ENCODE results near the gene SLC37A3. TPM values are rescaled to one million over a fixed set of nuclear protein-coding genes. Genes with fewer than 3 reads are reported as not detected.
A peak's percentile ranks its signal among the peaks of the same experiment; 100 is the strongest.
"Not testable (repeated sequence)": the region's sequence is repeated elsewhere in the genome, so short reads cannot be mapped to it uniquely, and the experiment has no call there.

The SLC37A3 gene
- total RNA-seq, 2 experiments from 2014 or later = 47.5 to 55.5 TPM

- no peak for DNase-seq
- H3K36me3 Mint-ChIP-seq (ENCODE audit: low read depth) = peaks cover 4% of the 10 kb centered on the region
- H3K27ac Mint-ChIP-seq = no peak overlapping the region
- ATAC-seq = no peak
- no peaks in the 10 kb centered on the region for H3K9me3 Mint-ChIP-seq (ENCODE audit: low read depth)
- no peaks in the 10 kb centered on the region for H3K27me3 Mint-ChIP-seq
- intact Hi-C loops (cut with DNase I, micrococcal nuclease) = no loop called here
- POLR2A ChIA-PET = no interaction called here
- H3K4me3 Mint-ChIP-seq = no peak overlapping the region
- peaks cover 2% of the 10 kb centered on the region for H3K4me1 Mint-ChIP-seq
- CTCF ChIA-PET = interaction anchor here (0.6 kb wide), 1 partner anchor 28 kb away, joined by 3 read pairs; no protein-coding TSS in a partner anchor
Observed at GRCh38 chr7:140421521-140421920, 23.2 kb upstream of the SLC37A3 start.

GRCh38 chr7:140418653-140419052 lies 20.3 kb upstream of the SLC37A3 start:
- H3K9me3 Mint-ChIP-seq (ENCODE audit: low read depth) = no peaks in the 10 kb centered on the region
- no peak overlapping the region for H3K27ac Mint-ChIP-seq
- no peaks in the 10 kb centered on the region for H3K27me3 Mint-ChIP-seq
- H3K4me1 Mint-ChIP-seq = peaks cover 2% of the 10 kb centered on the region
- ChIA-PET CTCF (interaction anchor here (0.9 to 1.3 kb wide), 2 partner anchors 22 to 31 kb away, joined by 3 to 5 read pairs; no protein-coding TSS in a partner anchor), POLR2A (no interaction called here)
- intact Hi-C loops (cut with DNase I, micrococcal nuclease) = no loop called here
- H3K36me3 Mint-ChIP-seq (ENCODE audit: low read depth) = peaks cover 10% of the 10 kb centered on the region
- no peak overlapping the region for H3K4me3 Mint-ChIP-seq
- ATAC-seq (no peak), DNase-seq (no peak)

GRCh38 chr7:140418156-140418472 lies 19.8 kb upstream of the SLC37A3 start:
- H3K9me3 Mint-ChIP-seq (ENCODE audit: low read depth); H3K4me3 Mint-ChIP-seq; H3K27ac Mint-ChIP-seq; ATAC-seq; DNase-seq; H3K4me1 Mint-ChIP-seq; intact Hi-C loops (cut with DNase I, micrococcal nuclease); H3K36me3 Mint-ChIP-seq (ENCODE audit: low read depth); H3K27me3 Mint-ChIP-seq: not testable (repeated sequence)
- ChIA-PET CTCF (interaction anchor here (0.9 to 1.3 kb wide), 3 partner anchors 22 to 32 kb away, joined by 3 to 5 read pairs (median 4); no protein-coding TSS in a partner anchor), POLR2A (interaction anchor here (0.6 kb wide), 1 partner anchor 130 kb away, joined by 8 read pairs; no protein-coding TSS in a partner anchor)

DNA sequence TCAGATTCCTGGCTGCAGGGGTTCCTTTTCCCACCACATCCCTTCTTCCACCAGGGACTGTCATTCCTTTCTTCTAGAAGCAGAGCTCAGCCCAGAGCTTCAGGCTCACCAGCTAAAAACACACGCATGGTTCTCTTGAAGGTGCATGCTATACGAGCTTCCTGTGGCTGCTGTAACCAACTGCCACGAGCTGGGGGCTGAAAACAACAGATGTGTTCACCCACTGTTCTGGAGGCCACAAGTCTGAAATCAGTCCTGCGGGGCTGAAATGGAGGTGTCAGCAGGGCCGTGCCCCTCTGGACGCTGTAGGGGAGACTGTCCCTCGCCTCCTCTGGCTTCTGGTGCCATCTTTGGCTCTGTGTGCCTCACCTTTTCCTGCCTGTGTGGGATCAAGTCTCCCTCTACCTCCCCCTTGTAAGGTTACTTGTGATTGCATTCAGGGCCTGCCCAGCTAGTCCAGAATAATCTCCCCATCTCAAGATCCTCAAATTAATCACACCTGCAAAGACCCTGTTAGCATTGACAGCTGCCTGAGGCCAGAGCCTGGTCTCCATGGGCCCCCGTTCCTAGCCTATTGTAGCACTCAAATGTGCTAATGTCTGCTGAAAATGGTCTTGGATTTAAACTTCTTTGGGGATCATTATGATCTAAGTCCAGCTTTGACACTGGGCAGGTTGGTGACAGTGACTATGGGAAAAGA lies 19.3 kb upstream of the SLC37A3 start:
- intact Hi-C loops (cut with DNase I, micrococcal nuclease) = no loop called here
- Mint-ChIP-seq H3K27ac (no peak overlapping the region), H3K4me3 (no peak overlapping the region), H3K36me3 (ENCODE audit: low read depth) (peaks cover 12% of the 10 kb centered on the region), H3K9me3 (ENCODE audit: low read depth) (no peaks in the 10 kb centered on the region), H3K4me1 (peaks cover 2% of the 10 kb centered on the region), H3K27me3 (no peaks in the 10 kb centered on the region)
- DNase-seq (no peak), ATAC-seq (no peak)
- ChIA-PET CTCF (interaction anchor here (0.6 to 1.3 kb wide), 4 partner anchors 23 to 106 kb away, joined by 3 to 5 read pairs (median 4); no protein-coding TSS in a partner anchor), POLR2A (interaction anchor here (0.6 kb wide), 2 partner anchors 131 to 430 kb away, joined by 3 to 8 read pairs; no protein-coding TSS in a partner anchor)

- intact Hi-C loops (cut with DNase I, micrococcal nuclease) = no loop called here
- Mint-ChIP-seq H3K27me3 (no peaks in the 10 kb centered on the region), H3K4me1 (peaks cover 2% of the 10 kb centered on the region), H3K9me3 (ENCODE audit: low read depth) (no peaks in the 10 kb centered on the region), H3K36me3 (ENCODE audit: low read depth) (peaks cover 13% of the 10 kb centered on the region), H3K27ac (no peak overlapping the region), H3K4me3 (no peak overlapping the region)
- no peak for ATAC-seq
- ChIA-PET POLR2A (interaction anchor here (0.6 to 0.7 kb wide), 2 partner anchors 39 to 281 kb away, joined by 3 to 11 read pairs; no protein-coding TSS in a partner anchor), CTCF (interaction anchor here (1.0 kb wide), 1 partner anchor 8 kb away, joined by 4 read pairs; no protein-coding TSS in a partner anchor)
- no peak for DNase-seq
Observed at GRCh38 chr7:140416560-140416959, 18.2 kb upstream of the SLC37A3 start.

DNA sequence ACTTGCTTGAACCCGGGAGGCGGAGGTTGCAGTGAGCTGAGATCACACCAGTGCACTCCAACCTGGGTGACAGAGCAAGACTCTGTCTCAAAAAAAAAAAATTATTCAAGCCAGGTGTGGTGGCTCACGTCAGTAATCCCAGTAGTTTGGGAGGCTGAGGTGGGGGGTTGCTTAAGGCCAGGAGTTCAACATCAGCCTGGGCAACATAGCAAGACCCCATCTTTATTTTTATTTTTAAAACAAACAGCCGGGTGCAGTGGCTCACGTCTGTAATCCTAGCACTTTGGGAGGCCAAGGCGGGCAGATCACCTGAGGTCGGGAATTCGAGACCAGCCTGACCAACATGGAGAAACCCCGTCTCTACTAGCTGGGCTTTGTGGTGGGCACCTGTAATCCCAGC lies 17.5 kb upstream of the SLC37A3 start:
- H3K27me3 Mint-ChIP-seq; H3K4me1 Mint-ChIP-seq; ATAC-seq; POLR2A ChIA-PET; H3K9me3 Mint-ChIP-seq (ENCODE audit: low read depth); H3K27ac Mint-ChIP-seq; H3K4me3 Mint-ChIP-seq; intact Hi-C loops (cut with DNase I, micrococcal nuclease); DNase-seq: not testable (repeated sequence)
- CTCF ChIA-PET = interaction anchor here (0.6 to 1.0 kb wide), 2 partner anchors 9 to 60 kb away, joined by 3 to 4 read pairs; no protein-coding TSS in a partner anchor
- peaks cover 16% of the 10 kb centered on the region for H3K36me3 Mint-ChIP-seq (ENCODE audit: low read depth)

DNA sequence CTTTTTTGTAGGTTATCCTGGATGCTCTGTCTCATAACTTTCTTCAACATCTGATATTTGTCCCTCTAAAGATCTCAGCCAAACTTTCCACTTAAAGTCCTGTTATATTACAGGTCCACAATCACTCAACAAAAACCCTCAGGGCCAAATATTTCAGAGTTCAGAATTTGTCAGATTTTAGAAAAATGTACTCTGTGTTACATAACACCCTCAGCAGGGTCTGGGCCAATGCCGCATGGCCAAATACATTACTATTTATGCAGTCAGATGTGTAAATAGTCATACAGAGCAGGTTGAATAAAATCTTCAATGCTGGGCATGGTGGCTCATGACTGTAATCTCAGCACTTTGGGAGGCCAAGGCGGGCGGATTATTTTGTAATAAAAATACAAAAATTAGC lies 17.0 kb upstream of the SLC37A3 start:
- H3K27ac Mint-ChIP-seq = no peak overlapping the region
- H3K4me3 Mint-ChIP-seq = no peak overlapping the region
- no peak for DNase-seq
- no peak for ATAC-seq
- peaks cover 2% of the 10 kb centered on the region for H3K4me1 Mint-ChIP-seq
- ChIA-PET POLR2A (no interaction called here), CTCF (no interaction called here)
- intact Hi-C loops (cut with DNase I, micrococcal nuclease) = no loop called here
- H3K27me3 Mint-ChIP-seq = no peaks in the 10 kb centered on the region
- H3K9me3 Mint-ChIP-seq (ENCODE audit: low read depth) = no peaks in the 10 kb centered on the region
- peaks cover 17% of the 10 kb centered on the region for H3K36me3 Mint-ChIP-seq (ENCODE audit: low read depth)

GRCh38 chr7:140404565-140405065 lies 6.3 kb upstream of the SLC37A3 start:
- H3K36me3 Mint-ChIP-seq (ENCODE audit: low read depth) = peaks cover 9% of the 10 kb centered on the region
- no peak for ATAC-seq
- H3K4me1 Mint-ChIP-seq = peaks cover 35% of the 10 kb centered on the region
- peak overlapping the region; percentile 97 for H3K27ac Mint-ChIP-seq
- peak overlapping the region; percentile 90 for H3K4me3 Mint-ChIP-seq
- ChIA-PET CTCF (interaction anchor here (1.1 kb wide), 1 partner anchor 29 kb away, joined by 3 read pairs; no protein-coding TSS in a partner anchor), POLR2A (interaction anchor here (2.7 kb wide), 1 partner anchor 28 kb away, joined by 19 read pairs; no protein-coding TSS in a partner anchor)
- H3K9me3 Mint-ChIP-seq (ENCODE audit: low read depth) = no peaks in the 10 kb centered on the region
- DNase-seq = no peak
- H3K27me3 Mint-ChIP-seq = no peaks in the 10 kb centered on the region
- intact Hi-C loops (cut with DNase I, micrococcal nuclease) = loop anchor here (5.0 to 10.0 kb wide), 4 partner anchors 33 to 520 kb away; partner anchors contain the start of genes BRAF (in 1 of the 2) and MKRN1 (in 1 of the 2)

DNA sequence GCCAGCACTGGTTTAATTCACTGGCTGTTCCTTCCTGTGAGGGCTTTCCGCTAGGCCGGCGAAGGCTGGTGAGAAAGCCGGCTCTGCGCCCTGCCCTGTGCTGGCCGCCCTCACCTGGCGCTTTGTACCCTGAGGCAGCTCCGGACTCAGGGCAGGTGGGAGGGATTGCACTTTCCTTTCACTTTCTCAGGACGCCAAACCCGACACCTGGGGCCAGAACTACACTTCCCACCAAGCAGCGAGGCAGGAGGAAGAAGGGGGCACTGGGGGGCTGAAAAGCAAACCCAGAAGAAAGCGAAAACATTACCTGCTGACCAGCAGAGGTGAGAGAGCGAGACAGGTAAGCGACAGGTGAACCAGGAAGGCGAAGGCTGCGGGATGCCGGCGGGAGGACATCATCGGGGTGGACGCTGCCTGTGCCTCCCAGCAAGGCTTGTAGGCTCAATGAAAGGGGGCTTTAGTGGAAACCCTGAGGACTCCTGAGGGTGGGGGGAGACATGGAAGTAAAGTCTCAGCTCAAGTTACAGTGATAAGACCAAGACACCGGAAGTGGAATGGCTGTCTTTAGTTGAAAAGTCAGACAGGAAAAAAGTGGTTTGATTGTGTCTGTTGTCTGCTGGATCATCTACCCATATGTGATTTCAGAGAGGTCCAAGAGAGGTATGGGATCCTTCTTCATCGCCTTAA lies 5.7 kb upstream of the SLC37A3 start, which contains the start of gene RAB19:
Gene RAB19, plus strand, starts transcription at position 181 of the 687 bp plus-strand sequence. CDS start 3,589 bp downstream, outside the sequence.
- Mint-ChIP-seq H3K4me3 (peak within 1 kb of the TSS; percentile 90), H3K27me3 (no peaks in the 10 kb centered on the region), H3K27ac (peak within 1 kb of the TSS; percentile 97), H3K4me1 (peaks cover 35% of the 10 kb centered on the region), H3K9me3 (ENCODE audit: low read depth) (no peaks in the 10 kb centered on the region), H3K36me3 (ENCODE audit: low read depth) (peaks cover 9% of the 10 kb centered on the region)
- CTCF ChIA-PET = no interaction called here
- POLR2A ChIA-PET = interaction anchor here (0.6 to 2.7 kb wide), 2 partner anchors 28 to 43 kb away, joined by 3 to 19 read pairs; no protein-coding TSS in a partner anchor
- peak; percentile 77 for ATAC-seq
- DNase-seq = peak; percentile 63
- intact Hi-C loops (cut with DNase I, micrococcal nuclease) = loop anchor here (5.0 to 10.0 kb wide), 4 partner anchors 33 to 521 kb away; partner anchors contain the start of genes BRAF (in 1 of the 2) and MKRN1 (in 1 of the 2)

DNA sequence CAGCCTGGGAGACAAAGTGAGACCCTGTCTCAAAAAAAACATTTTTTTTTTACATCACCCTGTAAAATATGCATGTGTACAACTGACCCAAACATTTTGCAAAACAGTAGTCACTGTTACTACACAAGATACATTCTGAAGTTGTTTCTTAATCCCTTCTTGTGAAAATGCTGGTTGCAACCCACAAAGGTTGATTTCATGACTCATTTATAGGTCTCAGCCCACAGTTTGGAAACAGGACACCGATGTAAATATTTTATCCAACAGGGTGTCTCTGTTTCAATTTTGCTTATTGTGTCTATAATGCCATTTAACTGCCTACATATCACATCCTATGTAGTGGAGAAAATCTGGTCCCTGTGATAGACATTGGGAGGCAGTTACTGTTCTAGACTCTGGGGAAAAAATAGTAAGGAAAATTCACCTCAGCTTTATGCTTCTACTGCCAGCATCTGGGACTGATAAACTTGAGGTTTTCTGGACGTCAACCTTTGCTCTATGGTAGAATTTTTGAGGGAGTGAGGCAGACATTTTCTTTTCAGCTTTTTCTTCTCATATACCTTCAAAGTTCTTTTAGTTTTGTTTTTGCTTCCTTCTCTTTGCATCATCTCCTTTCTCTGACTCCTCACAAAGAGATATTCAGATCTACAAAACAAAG lies 4.0 kb upstream of the SLC37A3 start:
- ChIA-PET POLR2A (interaction anchor here (0.6 to 2.7 kb wide), 2 partner anchors 26 to 1935 kb away, joined by 3 to 19 read pairs; no protein-coding TSS in a partner anchor), CTCF (interaction anchor here (0.8 kb wide), 1 partner anchor 49 kb away, joined by 3 read pairs; no protein-coding TSS in a partner anchor)
- peak; percentile 39 for ATAC-seq
- intact Hi-C loops (cut with DNase I, micrococcal nuclease) = loop anchor here (1.0 to 10.0 kb wide), 8 partner anchors 22 to 522 kb away; partner anchors contain the start of genes BRAF (in 1 of the 2) and MKRN1 (in 1 of the 2)
- H3K36me3 Mint-ChIP-seq (ENCODE audit: low read depth) = peaks cover 8% of the 10 kb centered on the region
- peak overlapping the region; percentile 90 for H3K4me3 Mint-ChIP-seq
- peaks cover 42% of the 10 kb centered on the region for H3K4me1 Mint-ChIP-seq
- peak overlapping the region; percentile 84 for H3K27ac Mint-ChIP-seq
- DNase-seq = no peak
- no peaks in the 10 kb centered on the region for H3K27me3 Mint-ChIP-seq
- H3K9me3 Mint-ChIP-seq (ENCODE audit: low read depth) = no peaks in the 10 kb centered on the region
